ENCODE measurements around the gene NKX3-2.

NKX3-2 gene

GRCh38 chr4:13553081-13553480 lies 8.8 kb upstream of the NKX3-2 start:
- DNase-seq (ENCODE audit: low read depth) = no peak
- TF ChIP-seq CTCF (IDR thresholded peaks at IDR 0.05; ENCODE audit: low read length, missing control alignments) = no peak
- H3K4me3 ChIP-seq (replicated peaks; ENCODE audit: low read depth, low read length) = no peak overlapping the region

GRCh38 chr4:13548984-13549546 lies 4.8 kb upstream of the NKX3-2 start:
- peak; percentile 84 for TF ChIP-seq CTCF (IDR thresholded peaks at IDR 0.05; ENCODE audit: low read length, missing control alignments)
- peak; percentile 88 for DNase-seq (ENCODE audit: low read depth)
- peak overlapping the region; percentile 56 for H3K4me3 ChIP-seq (replicated peaks; ENCODE audit: low read depth, low read length)

GRCh38 chr4:13548059-13548983 lies 4.0 kb upstream of the NKX3-2 start:
- no peak for DNase-seq (ENCODE audit: low read depth)
- TF ChIP-seq CTCF (IDR thresholded peaks at IDR 0.05; ENCODE audit: low read length, missing control alignments) = no peak
- no peak overlapping the region for H3K4me3 ChIP-seq (replicated peaks; ENCODE audit: low read depth, low read length)

- DNase-seq (ENCODE audit: low read depth) = no peak
- no peak for TF ChIP-seq CTCF (IDR thresholded peaks at IDR 0.05; ENCODE audit: low read length, missing control alignments)
- H3K4me3 ChIP-seq (replicated peaks; ENCODE audit: low read depth, low read length) = no peak overlapping the region
These were observed 3.3 kb upstream of the NKX3-2 start for GRCh38 chr4:13547485-13548041.

- no peak for DNase-seq (ENCODE audit: low read depth)
- H3K4me3 ChIP-seq (replicated peaks; ENCODE audit: low read depth, low read length) = no peak overlapping the region
- no peak for TF ChIP-seq CTCF (IDR thresholded peaks at IDR 0.05; ENCODE audit: low read length, missing control alignments)
These were observed 2.7 kb upstream of the NKX3-2 start for GRCh38 chr4:13546941-13547484.

- no peak for DNase-seq (ENCODE audit: low read depth)
- no peak overlapping the region for H3K4me3 ChIP-seq (replicated peaks; ENCODE audit: low read depth, low read length)
- TF ChIP-seq CTCF (IDR thresholded peaks at IDR 0.05; ENCODE audit: low read length, missing control alignments) = no peak
These were observed 2.0 kb upstream of the NKX3-2 start for GRCh38 chr4:13546142-13546940.
